Small intestine (tissue), 7 donors: ENCODE results near the gene TFE3. TPM values are rescaled to one million over a fixed set of nuclear protein-coding genes. Genes with fewer than 3 reads are reported as not detected.
A peak's percentile ranks its signal among the peaks of the same experiment; 100 is the strongest.

Experiments
- DNase-seq, 2 donors: peaks; one replicate each; pipeline versions ENCODE4 v3.0.0 to v3.0.0-alpha.2; 2013
- FAIRE-seq: peaks from 2 replicates; lab custom pipeline; 2012; peaks lifted over from hg19 to GRCh38; lab: Jason Lieb, UNC
- H3K27ac ChIP-seq, 3 donors: one replicate each; pipeline ENCODE4 v1.5.1; 2013; ENCODE audit warnings: low read length in 2 of 3, mild to moderate bottlenecking in 2 of 3, control low read depth in 1 of 3, inconsistent platforms in 1 of 3, low read depth in 1 of 3, moderate library complexity in 1 of 3
- H3K27me3 ChIP-seq, 3 donors: one replicate each; pipeline ENCODE4 v1.6.1; 2013; ENCODE audit warnings: low read length in 3 of 3, inconsistent platforms in 1 of 3; ENCODE audit not compliant: control insufficient read depth in 3 of 3, insufficient read depth in 3 of 3
- H3K36me3 ChIP-seq, 3 donors: one replicate each; pipeline ENCODE4 v1.6.1; 2013; ENCODE audit warnings: low read length in 3 of 3, inconsistent platforms in 1 of 3, low read depth in 1 of 3, mild to moderate bottlenecking in 1 of 3, moderate library complexity in 1 of 3; ENCODE audit not compliant: control insufficient read depth in 3 of 3, insufficient read depth in 2 of 3
- H3K4me1 ChIP-seq, 3 donors: one replicate each; pipeline ENCODE4 v1.6.1; 2013; ENCODE audit warnings: low read length in 2 of 3, inconsistent platforms in 1 of 3, low read depth in 1 of 3, mild to moderate bottlenecking in 1 of 3, moderate library complexity in 1 of 3; ENCODE audit not compliant: control insufficient read depth in 3 of 3, insufficient read depth in 2 of 3
- H3K4me3 ChIP-seq, 3 donors: one replicate each; pipeline ENCODE4 v1.5.1; 2013; ENCODE audit warnings: low read length in 3 of 3, control low read depth in 1 of 3, inconsistent platforms in 1 of 3, low read depth in 1 of 3, mild to moderate bottlenecking in 1 of 3, moderate library complexity in 1 of 3
- H3K9me3 ChIP-seq, 2 donors: one replicate each; pipeline ENCODE4 v1.6.1; 2013; ENCODE audit warnings: low read depth in 1 of 2, low read length in 1 of 2; ENCODE audit not compliant: control insufficient read depth in 2 of 2, insufficient read depth in 1 of 2
- WGBS, 3 donors: extraction: QIAGEN DNeasy Blood & Tissue Kit; methylation state at CpG; one replicate each; pipeline ENCODE4 v1.1.7; 2013; 5-methylcytosine and 5-hydroxymethylcytosine counted together
- polyA plus RNA-seq, 4 donors: library from polyadenylated mRNA; stranded (reverse) in 3 of 4; unstranded in 1 of 4; fragments of 200-250 nt in 3 of 4; fragments of 120-200 nt in 1 of 4; gene quantifications; one replicate each; pipeline versions ENCODE4 v1.2.1 to v1.2.3, GENCODE V29; 2013
- donor health status: healthy with polysubstance abuse.
- donor health status: control.
- donor health status: control.
- donor health status: Bipolar disorder and iron deficiency.
- donor health status: healthy.

TFE3 gene
- polyA plus RNA-seq, 4 donors, result 23.3 to 27.4 (median 23.6) TPM

DNA sequence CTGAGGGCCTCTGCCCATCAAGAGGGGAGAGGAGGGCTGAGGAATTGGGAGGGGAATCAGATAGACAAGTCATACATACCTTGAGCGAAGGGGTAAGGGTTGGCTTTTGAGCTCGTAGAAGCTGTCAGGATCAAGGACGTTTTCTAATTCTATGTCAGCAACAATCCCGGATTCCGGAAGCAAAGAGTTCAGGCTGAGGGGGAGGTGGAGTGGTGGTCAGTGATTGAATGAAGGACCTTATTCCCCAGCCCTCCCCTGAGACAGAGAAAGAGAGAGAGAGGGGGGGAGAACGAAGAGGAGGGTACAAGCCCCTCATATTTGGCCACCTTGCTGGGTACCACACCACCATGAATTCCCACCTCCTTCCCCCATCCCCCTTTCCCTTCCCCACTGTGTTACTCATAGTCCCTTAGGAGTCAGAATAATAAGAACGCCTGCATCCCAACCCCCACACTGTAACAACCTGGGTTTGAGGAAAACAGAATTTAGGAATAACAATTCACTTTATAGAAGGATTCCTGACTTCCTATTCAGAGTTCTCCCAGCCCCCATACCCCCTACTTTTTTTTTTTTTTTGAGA is 2.7 kb downstream of the TFE3 start:
- H3K9me3 ChIP-seq, result no peaks in the 10 kb centered on the region
- FAIRE-seq (no peak), DNase-seq (no peak)
- H3K27ac ChIP-seq, result peak overlapping the region in 2 of 3 donors; percentile 79 to 80
- WGBS, 3 donors, result 38 to 46% (median 44%) methylated on average over 6 to 7 of the region's 7 CpGs
- no peaks in the 10 kb centered on the region for H3K27me3 ChIP-seq
- H3K4me1 ChIP-seq, result peaks cover 0 to 30% (median 0%) of the 10 kb centered on the region in 3 donors
- no peak overlapping the region for H3K4me3 ChIP-seq
- peaks cover 0 to 39% (median 2%) of the 10 kb centered on the region in 3 donors for H3K36me3 ChIP-seq

- peak overlapping the region in 2 of 3 donors; percentile 79 to 80 for H3K27ac ChIP-seq
- 8 to 29% (median 23%) methylated on average over 7 to 9 of the region's 9 CpGs for WGBS, 3 donors
- peaks cover 0 to 30% (median 0%) of the 10 kb centered on the region in 3 donors for H3K4me1 ChIP-seq
- FAIRE-seq (no peak), DNase-seq (peak; percentile 38 to 83)
- H3K36me3 ChIP-seq, result peaks cover 0 to 42% (median 2%) of the 10 kb centered on the region in 3 donors
- no peak overlapping the region for H3K4me3 ChIP-seq
- H3K9me3 ChIP-seq, result no peaks in the 10 kb centered on the region
- H3K27me3 ChIP-seq, result no peaks in the 10 kb centered on the region
These were observed 3.4 kb downstream of the TFE3 start for GRCh38 chrX:49039598-49040375.

- 94% methylated on average over 10 to 15 of the region's 15 CpGs for WGBS, 3 donors
- Histone ChIP-seq H3K27ac (no peak overlapping the region), H3K9me3 (no peaks in the 10 kb centered on the region), H3K4me3 (no peak overlapping the region), H3K27me3 (no peaks in the 10 kb centered on the region), H3K4me1 (peaks cover 0 to 25% (median 0%) of the 10 kb centered on the region in 3 donors), H3K36me3 (peaks cover 0 to 58% (median 2%) of the 10 kb centered on the region in 3 donors)
- FAIRE-seq (no peak), DNase-seq (no peak)
These were observed 5.2 kb downstream of the TFE3 start for GRCh38 chrX:49037883-49038475.

- H3K36me3 ChIP-seq, result peaks cover 0 to 49% (median 4%) of the 10 kb centered on the region in 3 donors
These were observed 12.9 kb downstream of the TFE3 start for GRCh38 chrX:49030283-49030682.

DNA sequence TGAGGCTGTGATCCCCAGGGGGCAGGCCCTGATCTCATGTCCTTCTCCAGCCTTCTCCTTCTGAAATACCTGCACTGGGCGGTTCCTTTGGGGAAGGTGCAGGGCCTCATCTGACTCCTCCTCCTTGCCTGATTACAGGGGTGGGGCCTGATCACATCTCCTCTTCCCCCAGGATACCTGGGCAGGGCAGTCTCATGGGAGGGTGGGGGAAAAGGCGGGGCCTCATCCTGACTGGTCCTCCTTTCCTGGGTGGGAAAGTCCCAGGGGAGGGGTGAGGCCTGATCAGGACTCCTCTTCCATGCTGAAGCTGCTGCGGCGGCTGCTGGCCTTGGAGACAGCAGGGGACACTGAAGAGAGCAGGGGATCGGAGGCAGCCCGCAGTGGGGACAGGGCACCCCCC is 13.3 kb downstream of the TFE3 start:
- Histone ChIP-seq H3K36me3 (peaks cover 0 to 47% (median 4%) of the 10 kb centered on the region in 3 donors), H3K27me3 (no peaks in the 10 kb centered on the region), H3K9me3 (no peaks in the 10 kb centered on the region), H3K4me3 (no peak overlapping the region), H3K27ac (peak overlapping the region in 2 of 3 donors; percentile 17 to 71), H3K4me1 (peaks cover 0 to 11% (median 0%) of the 10 kb centered on the region in 3 donors)
- DNase-seq (peak; percentile 85 to 89), FAIRE-seq (no peak)
- WGBS, 3 donors, result 25 to 62% (median 42%) methylated on average over 1 to 6 of the region's 6 CpGs

More at GRCh38 chrX:49030283-49030682, 12.9 kb downstream of the TFE3 start:
- no peak for FAIRE-seq
- 34 to 72% (median 59%) methylated on average over 4 to 6 of the region's 6 CpGs for WGBS, 3 donors
- Histone ChIP-seq H3K9me3 (no peaks in the 10 kb centered on the region), H3K4me3 (no peak overlapping the region), H3K27me3 (no peaks in the 10 kb centered on the region), H3K4me1 (peaks cover 0 to 11% (median 0%) of the 10 kb centered on the region in 3 donors), H3K27ac (peak overlapping the region; percentile 17 to 65 (median 37))
- peak; percentile 11 to 58 for DNase-seq

GRCh38 chrX:49019599-49020249 is 23.4 kb downstream of the TFE3 start:
- FAIRE-seq (no peak), DNase-seq (no peak)
- H3K36me3 ChIP-seq, result no peaks in the 10 kb centered on the region
- H3K27me3 ChIP-seq, result no peaks in the 10 kb centered on the region
- H3K4me3 ChIP-seq, result no peak overlapping the region
- no peak overlapping the region for H3K27ac ChIP-seq
- WGBS, 3 donors, result 85 to 92% (median 86%) methylated on average over 7 of the region's 7 CpGs
- no peaks in the 10 kb centered on the region for H3K9me3 ChIP-seq
- no peaks in the 10 kb centered on the region for H3K4me1 ChIP-seq

- DNase-seq (no peak), FAIRE-seq (no peak)
- Histone ChIP-seq H3K27me3 (no peaks in the 10 kb centered on the region), H3K9me3 (no peaks in the 10 kb centered on the region), H3K4me3 (no peak overlapping the region), H3K4me1 (no peaks in the 10 kb centered on the region), H3K27ac (no peak overlapping the region), H3K36me3 (no peaks in the 10 kb centered on the region)
- 79 to 89% (median 86%) methylated on average over 2 of the region's 2 CpGs for WGBS, 3 donors
These were observed 24.1 kb downstream of the TFE3 start for GRCh38 chrX:49019050-49019449.

GRCh38 chrX:49003696-49004095 is 39.5 kb downstream of the TFE3 start:
- FAIRE-seq, result no peak
- WGBS, 3 donors, result 83 to 87% (median 86%) methylated on average over 5 of the region's 5 CpGs

More at GRCh38 chrX:49003696-49004095, 39.5 kb downstream of the TFE3 start:
- H3K36me3 ChIP-seq, result peaks cover 0 to 6% (median 0%) of the 10 kb centered on the region in 3 donors
- H3K27ac ChIP-seq, result no peak overlapping the region
- peak in 1 of 2 donors; percentile 5 for DNase-seq
- H3K4me1 ChIP-seq, result peaks cover 0 to 4% (median 0%) of the 10 kb centered on the region in 3 donors
- no peaks in the 10 kb centered on the region for H3K27me3 ChIP-seq
- no peak overlapping the region for H3K4me3 ChIP-seq
- H3K9me3 ChIP-seq, result no peaks in the 10 kb centered on the region
